SJCRH30 (cell line): Measurements from ENCODE around the gene MARCO. TPM values are rescaled to one million over a fixed set of nuclear protein-coding genes. Genes with fewer than 3 reads are reported as not detected.

Experiments
- DNase-seq, 2 experiments: peaks; one replicate each; pipeline ENCODE4 v3.0.0-alpha.2; 2015 to 2020
- H3K27ac ChIP-seq: fragments of 250-450 bp; sonication (Bioruptor Pico); 2 replicates; pipeline ENCODE4 v1.5.1; 2020; ENCODE audit warnings: mild to moderate bottlenecking, moderate library complexity
- H3K27me3 ChIP-seq: fragments of 250-450 bp; sonication (Bioruptor Pico); 2 replicates; pipeline ENCODE4 v1.5.1; 2020; ENCODE audit warnings: mild to moderate bottlenecking, moderate library complexity
- H3K36me3 ChIP-seq: fragments of 250-450 bp; sonication (Bioruptor Pico); 2 replicates; pipeline ENCODE4 v1.5.1; 2020; ENCODE audit warnings: mild to moderate bottlenecking, moderate library complexity
- H3K4me1 ChIP-seq: fragments of 250-450 bp; sonication (Bioruptor Pico); 2 replicates; pipeline ENCODE4 v1.5.1; 2020; ENCODE audit warnings: mild to moderate bottlenecking, moderate library complexity
- H3K4me3 ChIP-seq: fragments of 250-450 bp; sonication (Bioruptor Pico); 2 replicates; pipeline ENCODE4 v1.5.1; 2020; ENCODE audit warnings: mild to moderate bottlenecking, moderate library complexity
- H3K9me3 ChIP-seq: fragments of 250-450 bp; sonication (Bioruptor Pico); replicated peaks from 2 replicates; pipeline ENCODE4 v1.5.1; 2020; ENCODE audit warnings: mild to moderate bottlenecking, moderate library complexity
- total RNA-seq: library from RNA; depleted of rRNA; stranded (reverse); fragments of >200 nt; shearing (Covaris generic); gene quantifications from 2 replicates; pipeline ENCODE4 v1.2.3, GENCODE V29; 2014

MARCO gene
- total RNA-seq, 1 experiment from 2014 or later = not detected

GRCh38 chr2:118914721-118915453, 27.1 kb upstream of the MARCO start:
- Histone ChIP-seq H3K9me3 (no peaks in the 10 kb centered on the region), H3K27me3 (no peaks in the 10 kb centered on the region), H3K36me3 (no peaks in the 10 kb centered on the region), H3K4me1 (no peaks in the 10 kb centered on the region), H3K27ac (no peak overlapping the region), H3K4me3 (no peak overlapping the region)
- no peak for DNase-seq

GRCh38 chr2:118918017-118918416, 24.0 kb upstream of the MARCO start:
- no peaks in the 10 kb centered on the region for H3K36me3 ChIP-seq
- H3K4me3 ChIP-seq = no peak overlapping the region
- H3K27me3 ChIP-seq = no peaks in the 10 kb centered on the region
- no peak for DNase-seq
- H3K27ac ChIP-seq = no peak overlapping the region
- H3K9me3 ChIP-seq = no peaks in the 10 kb centered on the region
- no peaks in the 10 kb centered on the region for H3K4me1 ChIP-seq

GRCh38 chr2:118921646-118922045, 20.3 kb upstream of the MARCO start:
- Histone ChIP-seq H3K36me3 (no peaks in the 10 kb centered on the region), H3K9me3 (no peaks in the 10 kb centered on the region), H3K4me3 (no peak overlapping the region), H3K4me1 (no peaks in the 10 kb centered on the region), H3K27ac (no peak overlapping the region), H3K27me3 (no peaks in the 10 kb centered on the region)
- no peak for DNase-seq

GRCh38 chr2:118922254-118922653, 19.7 kb upstream of the MARCO start:
- Histone ChIP-seq H3K36me3 (no peaks in the 10 kb centered on the region), H3K4me3 (no peak overlapping the region), H3K27me3 (no peaks in the 10 kb centered on the region), H3K27ac (no peak overlapping the region), H3K4me1 (no peaks in the 10 kb centered on the region), H3K9me3 (no peaks in the 10 kb centered on the region)
- DNase-seq = no peak

GRCh38 chr2:118923371-118923770, 18.6 kb upstream of the MARCO start:
- H3K4me3 ChIP-seq = no peak overlapping the region
- no peaks in the 10 kb centered on the region for H3K4me1 ChIP-seq
- no peaks in the 10 kb centered on the region for H3K36me3 ChIP-seq
- no peaks in the 10 kb centered on the region for H3K27me3 ChIP-seq
- no peak for DNase-seq
- H3K27ac ChIP-seq = no peak overlapping the region
- no peaks in the 10 kb centered on the region for H3K9me3 ChIP-seq

- Histone ChIP-seq H3K27ac (no peak overlapping the region), H3K4me1 (no peaks in the 10 kb centered on the region), H3K9me3 (no peaks in the 10 kb centered on the region), H3K27me3 (no peaks in the 10 kb centered on the region), H3K4me3 (no peak overlapping the region), H3K36me3 (no peaks in the 10 kb centered on the region)
- DNase-seq = no peak
Measured at GRCh38 chr2:118925476-118925875, 16.5 kb upstream of the MARCO start.

GRCh38 chr2:118925981-118926380, 16.0 kb upstream of the MARCO start:
- no peak for DNase-seq
- Histone ChIP-seq H3K4me1 (no peaks in the 10 kb centered on the region), H3K4me3 (no peak overlapping the region), H3K27ac (no peak overlapping the region), H3K27me3 (no peaks in the 10 kb centered on the region), H3K36me3 (no peaks in the 10 kb centered on the region), H3K9me3 (no peaks in the 10 kb centered on the region)

- H3K4me1 ChIP-seq = no peaks in the 10 kb centered on the region
- no peak for DNase-seq
Measured at GRCh38 chr2:118929059-118929458, 12.9 kb upstream of the MARCO start.

GRCh38 chr2:118932949-118933348, 9.0 kb upstream of the MARCO start:
- Histone ChIP-seq H3K36me3 (no peaks in the 10 kb centered on the region), H3K27me3 (0 out of 2 replicates have a peak, but pooled peaks cover 2% of the 10 kb centered on the region), H3K27ac (no peak overlapping the region), H3K9me3 (peaks cover 8% of the 10 kb centered on the region; the same call in 1 of the 2 replicates), H3K4me3 (no peak overlapping the region), H3K4me1 (no peaks in the 10 kb centered on the region)
- DNase-seq = no peak

More at GRCh38 chr2:118929059-118929458, 12.9 kb upstream of the MARCO start:
- H3K27me3 ChIP-seq = no peaks in the 10 kb centered on the region
- H3K27ac ChIP-seq = no peak overlapping the region
- H3K36me3 ChIP-seq = no peaks in the 10 kb centered on the region
- H3K4me3 ChIP-seq = no peak overlapping the region
- peaks cover 8% of the 10 kb centered on the region; the same call in 1 of the 2 replicates for H3K9me3 ChIP-seq

GRCh38 chr2:118936306-118936705, 5.7 kb upstream of the MARCO start:
- H3K27me3 ChIP-seq = peaks cover 2% of the 10 kb centered on the region; the same call in 1 of the 2 replicates
- no peak overlapping the region for H3K27ac ChIP-seq
- no peaks in the 10 kb centered on the region for H3K36me3 ChIP-seq
- DNase-seq = no peak
- no peaks in the 10 kb centered on the region for H3K4me1 ChIP-seq
- H3K9me3 ChIP-seq = peaks cover 8% of the 10 kb centered on the region; the same call in 1 of the 2 replicates
- H3K4me3 ChIP-seq = no peak overlapping the region

- no peaks in the 10 kb centered on the region for H3K36me3 ChIP-seq
- H3K27ac ChIP-seq = no peak overlapping the region
- no peak for DNase-seq
- H3K4me3 ChIP-seq = no peak overlapping the region
- H3K4me1 ChIP-seq = no peaks in the 10 kb centered on the region
- H3K27me3 ChIP-seq = peaks cover 2% of the 10 kb centered on the region; the same call in 1 of the 2 replicates
- H3K9me3 ChIP-seq = peaks cover 8% of the 10 kb centered on the region; the same call in 1 of the 2 replicates
Measured at GRCh38 chr2:118936936-118937335, 5.1 kb upstream of the MARCO start.

GRCh38 chr2:118937817-118938216, 4.2 kb upstream of the MARCO start:
- DNase-seq = no peak
- H3K27ac ChIP-seq = no peak overlapping the region
- H3K4me1 ChIP-seq = no peaks in the 10 kb centered on the region
- H3K4me3 ChIP-seq = no peak overlapping the region
- H3K36me3 ChIP-seq = no peaks in the 10 kb centered on the region
- peaks cover 2% of the 10 kb centered on the region; the same call in 1 of the 2 replicates for H3K9me3 ChIP-seq
- peaks cover 2% of the 10 kb centered on the region; the same call in 1 of the 2 replicates for H3K27me3 ChIP-seq

- Histone ChIP-seq H3K4me3 (no peak overlapping the region), H3K4me1 (no peaks in the 10 kb centered on the region), H3K27me3 (peaks cover 2% of the 10 kb centered on the region; the same call in 1 of the 2 replicates), H3K9me3 (no peaks in the 10 kb centered on the region), H3K27ac (no peak overlapping the region), H3K36me3 (no peaks in the 10 kb centered on the region)
- DNase-seq = no peak
Measured at GRCh38 chr2:118939994-118940393, 2.0 kb upstream of the MARCO start.

GRCh38 chr2:118940486-118941120, 1.4 kb upstream of the MARCO start:
- Histone ChIP-seq H3K36me3 (no peaks in the 10 kb centered on the region), H3K9me3 (no peaks in the 10 kb centered on the region), H3K4me1 (no peaks in the 10 kb centered on the region), H3K27ac (no peak overlapping the region), H3K27me3 (no peaks in the 10 kb centered on the region; the same call in 1 of the 2 replicates), H3K4me3 (no peak overlapping the region)
- DNase-seq = no peak

- Histone ChIP-seq H3K36me3 (no peaks in the 10 kb centered on the region), H3K27ac (no peak overlapping the region), H3K27me3 (peaks cover 3% of the 10 kb centered on the region; the same call in 1 of the 2 replicates), H3K9me3 (no peaks in the 10 kb centered on the region), H3K4me1 (no peaks in the 10 kb centered on the region), H3K4me3 (no peak overlapping the region)
- no peak for DNase-seq
Measured at GRCh38 chr2:118943286-118943685, 1.3 kb downstream of the MARCO start.
